ENCODE measurements around the gene BLM. TPM values are rescaled to one million over a fixed set of nuclear protein-coding genes. Genes with fewer than 3 reads are reported as not detected.

The BLM gene
- total RNA-seq, 1 donor from 2014 or later, result 26.6 TPM

DNA sequence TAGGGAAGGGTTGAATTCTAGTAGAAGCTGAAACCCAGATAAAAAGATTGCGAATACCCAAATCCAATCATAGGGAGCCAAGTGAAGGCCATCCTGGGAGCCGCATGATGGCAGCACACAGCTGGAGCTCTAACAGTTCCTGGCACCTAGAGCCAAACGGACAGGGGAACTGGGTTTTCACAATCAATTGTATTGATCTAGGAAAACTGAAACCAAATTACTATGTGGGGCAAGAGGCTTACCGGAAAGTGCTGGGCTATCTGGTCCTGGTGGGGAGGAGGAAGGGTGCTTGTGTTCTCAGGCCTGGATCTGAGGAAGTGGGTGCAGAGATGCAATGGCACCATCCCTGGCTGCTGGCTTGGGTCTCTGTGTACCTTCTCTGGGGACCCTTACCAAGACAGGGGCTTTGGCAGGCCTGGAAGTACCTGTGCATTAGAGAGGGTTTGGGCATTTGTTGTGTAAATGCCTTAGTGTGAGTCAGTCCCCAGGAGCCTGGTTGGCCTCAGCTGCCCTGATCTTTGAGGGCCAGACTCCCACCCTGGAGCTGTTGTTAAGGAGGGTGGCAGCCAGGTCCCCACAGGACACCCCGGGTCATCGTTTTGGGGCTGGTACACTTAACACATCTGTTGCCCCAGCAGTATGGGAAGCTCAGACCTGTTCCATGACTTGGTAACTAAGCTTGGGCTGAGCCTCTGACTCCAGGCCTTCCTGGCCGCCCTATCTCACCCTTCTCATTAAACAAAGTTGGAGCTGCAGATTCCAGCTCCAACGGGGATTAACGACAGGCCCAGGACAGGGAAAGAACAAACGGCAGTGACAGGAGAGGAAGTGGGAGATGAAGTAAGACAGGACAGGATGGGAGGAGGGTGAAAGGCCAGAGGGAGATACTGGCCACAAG, 142.3 kb downstream of the BLM start:
- no peak for DNase-seq (ENCODE audit: missing footprints)
- intact Hi-C loops (cut with DNase I), result no loop called here
- ATAC-seq, result peak; percentile 13

DNA sequence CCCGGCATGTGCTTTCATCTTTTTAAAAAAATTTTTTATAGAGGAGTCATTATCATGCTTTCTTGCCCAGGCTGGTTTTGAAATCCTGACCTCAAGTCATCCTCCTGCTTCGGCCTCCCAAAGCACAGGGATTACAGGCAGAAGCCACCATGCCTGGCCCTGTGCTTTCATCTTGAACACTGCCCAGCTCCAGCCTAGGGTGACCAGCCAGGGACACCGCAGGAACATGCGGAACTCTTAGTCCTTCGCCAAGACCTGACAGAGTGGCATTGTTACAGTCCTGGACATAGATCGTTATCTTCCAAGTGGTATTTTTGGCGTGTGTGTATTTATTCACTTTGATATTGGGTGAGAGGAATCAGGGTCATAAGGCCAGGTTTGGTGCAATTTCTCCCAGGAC, 143.3 kb downstream of the BLM start:
- DNase-seq (ENCODE audit: missing footprints) (no peak), ATAC-seq (no peak)
- intact Hi-C loops (cut with DNase I), result no loop called here

DNA sequence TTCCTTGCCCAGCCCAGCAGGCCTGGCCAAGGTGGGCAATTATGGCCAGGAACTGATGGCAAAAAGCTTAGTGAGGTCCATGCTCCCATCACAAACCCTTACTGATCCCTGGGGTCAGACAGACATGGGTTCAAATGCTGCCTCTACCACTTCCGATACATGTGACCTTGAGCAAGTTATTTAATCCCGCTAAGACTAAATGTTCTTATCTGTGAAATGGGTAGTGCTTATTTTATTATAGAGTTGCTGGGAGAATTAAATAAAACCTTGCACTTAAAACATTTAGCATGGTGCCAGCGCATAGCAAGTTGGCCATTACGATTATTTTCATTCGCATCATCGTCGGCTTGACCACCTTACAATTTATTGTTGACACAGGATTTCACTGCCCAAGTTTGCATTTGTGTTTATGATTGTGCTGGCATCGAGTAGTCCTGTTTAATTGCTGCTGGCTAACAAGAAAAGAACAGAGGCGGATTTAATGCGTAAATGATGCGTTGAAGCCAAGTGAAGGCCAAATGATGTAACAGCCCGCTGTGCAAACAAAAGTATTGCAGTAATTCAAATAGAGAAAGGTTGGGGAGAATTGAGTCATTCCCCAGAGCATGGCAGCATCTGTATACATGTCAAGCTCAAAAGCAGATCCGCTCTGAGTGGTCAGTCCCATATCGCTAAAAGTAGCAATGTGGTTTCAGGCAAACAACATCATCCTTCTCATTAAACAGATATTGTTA, 144.0 kb downstream of the BLM start:
- no peak for ATAC-seq
- no peak for DNase-seq (ENCODE audit: missing footprints)
- intact Hi-C loops (cut with DNase I), result no loop called here

DNA sequence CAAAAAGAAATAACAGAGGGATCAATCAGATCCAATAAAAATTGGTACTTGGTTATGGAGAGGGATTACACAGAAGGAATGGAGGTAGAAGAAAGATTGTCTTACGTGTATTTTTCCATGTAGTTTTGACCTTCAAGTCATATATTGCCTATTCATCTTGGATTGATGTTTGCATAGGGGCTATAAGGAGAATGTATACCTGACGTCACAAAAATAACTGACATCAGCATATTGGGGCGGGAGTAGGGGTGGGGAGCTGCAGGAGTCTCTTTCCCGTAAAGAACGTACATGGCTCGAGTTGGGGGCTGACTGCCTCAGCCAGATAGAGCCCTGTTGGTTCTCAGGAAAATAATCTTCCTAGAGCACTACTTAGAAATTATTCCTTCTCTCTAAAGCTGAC, 145.3 kb downstream of the BLM start:
- ATAC-seq (no peak), DNase-seq (ENCODE audit: missing footprints) (no peak)
- intact Hi-C loops (cut with DNase I), result no loop called here

DNA sequence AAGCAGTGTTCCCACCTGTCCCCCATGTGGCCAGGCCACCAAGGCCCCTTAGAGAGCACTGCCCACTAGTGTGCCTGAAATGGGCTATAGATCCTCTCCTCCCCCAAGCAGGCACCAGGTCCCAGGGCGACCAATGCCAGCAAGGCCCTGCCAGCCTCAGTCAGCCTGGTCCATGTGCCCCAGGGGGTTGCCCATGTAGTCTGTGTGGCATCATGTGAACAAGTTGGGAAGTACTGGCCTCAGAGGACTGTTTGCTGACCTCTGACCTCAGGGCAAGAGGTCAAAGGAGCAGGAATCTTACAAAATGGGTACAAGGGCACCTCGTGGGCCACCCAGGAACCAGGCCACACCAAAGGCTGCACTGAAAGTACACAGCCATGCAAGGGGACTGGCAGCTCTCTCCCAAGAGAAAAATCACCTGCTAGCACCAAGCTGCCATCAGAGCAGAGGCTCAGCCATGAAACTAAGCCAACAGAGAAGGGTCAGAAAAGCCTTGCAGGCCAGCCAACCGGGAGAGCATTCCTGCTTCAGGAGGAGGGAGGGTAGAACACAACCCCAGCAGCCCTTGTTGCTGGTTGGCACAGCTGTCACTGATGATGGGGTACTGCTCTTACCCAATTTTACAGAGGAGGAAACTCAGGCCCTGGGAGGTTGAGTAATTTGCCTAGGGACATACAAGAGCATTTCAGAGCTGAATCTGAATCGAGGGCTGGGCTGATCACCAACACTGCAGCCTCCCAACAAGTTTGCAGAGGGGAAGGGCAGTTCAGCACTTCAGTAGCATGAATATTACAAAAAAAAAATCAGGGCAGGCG, 146.0 kb downstream of the BLM start:
- peak; percentile 73 for DNase-seq (ENCODE audit: missing footprints)
- ATAC-seq, result peak; percentile 69
- intact Hi-C loops (cut with DNase I), result no loop called here

DNA sequence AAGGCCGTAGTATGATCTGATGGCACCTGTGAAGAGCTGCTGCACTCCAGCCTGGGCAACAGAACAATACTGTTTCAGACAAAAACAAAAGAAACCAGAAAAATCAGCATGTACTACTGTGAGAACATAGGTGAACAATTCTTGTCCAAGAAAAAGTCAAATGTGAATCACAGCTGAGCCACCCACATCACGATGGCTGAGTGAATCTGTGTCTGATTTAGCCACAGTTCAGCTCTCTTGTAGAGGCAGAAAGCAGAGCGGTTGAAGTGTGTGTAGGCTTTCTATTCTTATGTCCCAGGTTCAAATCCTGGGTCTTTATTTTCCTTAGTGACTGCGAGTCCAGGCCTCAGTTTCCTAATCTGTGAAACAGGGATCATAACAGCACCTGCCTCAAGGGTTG, 146.8 kb downstream of the BLM start:
- ATAC-seq (no peak), DNase-seq (ENCODE audit: missing footprints) (no peak)
- intact Hi-C loops (cut with DNase I), result no loop called here

DNA sequence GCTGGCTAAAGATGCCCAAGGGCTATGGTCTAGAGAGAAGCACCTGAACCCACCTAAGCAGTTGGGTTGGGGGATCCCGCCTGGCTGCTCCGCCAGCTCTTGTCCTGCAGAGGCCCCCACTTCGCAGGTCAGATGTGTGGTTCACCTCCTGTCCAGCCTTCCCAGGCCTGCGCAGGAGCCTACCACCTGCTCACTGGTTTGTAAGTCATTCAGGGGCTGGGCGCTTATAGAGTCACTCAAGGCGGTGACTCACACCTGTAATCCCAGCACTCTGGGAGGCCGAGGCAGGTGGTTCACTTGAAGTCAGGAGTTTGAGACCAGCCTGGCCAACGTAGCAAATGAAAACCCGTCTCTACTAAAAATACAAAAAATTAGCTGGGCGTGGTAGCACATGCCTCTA, 147.4 kb downstream of the BLM start:
- ATAC-seq (no peak), DNase-seq (ENCODE audit: missing footprints) (no peak)
- intact Hi-C loops (cut with DNase I), result no loop called here

DNA sequence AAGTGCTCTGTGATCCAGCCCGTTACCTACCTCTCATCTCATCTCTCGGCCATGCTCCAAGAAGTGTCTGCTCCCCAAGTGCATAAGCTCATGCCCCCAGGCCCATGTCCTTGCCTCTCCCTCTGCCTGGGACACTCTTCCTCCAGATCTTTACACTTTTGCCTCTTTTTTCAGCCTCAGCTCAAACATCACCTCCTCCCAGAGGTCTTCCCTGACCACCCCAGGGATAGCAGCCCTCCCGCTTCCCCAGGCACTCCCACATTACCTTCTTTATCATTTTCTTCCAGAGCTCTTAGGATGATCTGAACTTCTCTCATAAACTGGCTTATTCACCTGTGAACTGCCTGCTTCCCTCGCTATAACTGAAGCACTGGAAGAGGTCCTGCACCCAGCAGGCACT, 148.6 kb downstream of the BLM start:
- intact Hi-C loops (cut with DNase I), result no loop called here
- ATAC-seq (no peak), DNase-seq (ENCODE audit: missing footprints) (no peak)

Other genes with a start within 250 kb of the BLM start
- 25.8 TPM for gene CRTC3, start 187.4 kb upstream of the BLM start, total RNA-seq
- gene FURIN, start 151.2 kb downstream of the BLM start, total RNA-seq, result 51.2 TPM
- 19.3 TPM for gene FES, start 167.2 kb downstream of the BLM start, total RNA-seq
- gene MAN2A2, start 186.0 kb downstream of the BLM start, total RNA-seq, result 133 TPM
- 18.9 TPM for gene HDDC3, start 215.2 kb downstream of the BLM start, total RNA-seq
- 25.8 TPM for gene UNC45A, start 217.9 kb downstream of the BLM start, total RNA-seq
- 9.0 TPM for gene RCCD1, start 237.5 kb downstream of the BLM start, total RNA-seq

Data from Right ventricle myocardium inferior (tissue), 1 donor.